GM12878 (cell line): ENCODE data around the gene MRGPRF. TPM values are rescaled to one million over a fixed set of nuclear protein-coding genes. Genes with fewer than 3 reads are reported as not detected.

Source experiments
- ATAC-seq: fragments of 200-7000 bp; cut with Tn5 transposase; 3 replicates; pipeline ENCODE4 v1.9.1; 2020; ENCODE audit warnings: mild to moderate bottlenecking, moderate library complexity
- BruUV-seq: library from RNA; stranded (reverse); fragments of 400-500 nt; replicated peaks from 2 replicates; lab custom pipeline; 2021; lab: Mats Ljungman, UMichigan
- CTCF ChIA-PET: fragments of 300-600 bp; sonication (Branson Sonifier 250); formaldehyde crosslinking; extraction: SDS; loops from one replicate; lab custom pipeline; 2021; ENCODE audit warnings: inconsistent platforms; lab: Yijun Ruan, JAX
- POLR2A ChIA-PET: fragments of 350-600 bp; formaldehyde crosslinking; extraction: SDS; loops from one replicate; lab custom pipeline; 2021; ENCODE audit warnings: inconsistent platforms; lab: Charles Lee
- RAD21 ChIA-PET: fragments of 300-600 bp; sonication (Branson Sonifier 250); formaldehyde crosslinking; loops from one replicate; lab custom pipeline; 2023; ENCODE audit warnings: antibody characterized with exemption; ENCODE audit not compliant: unreplicated experiment; lab: Charles Lee
- SMC1A ChIA-PET: fragments of 300-600 bp; sonication (Branson Sonifier 250); formaldehyde crosslinking; loops from one replicate; lab custom pipeline; 2023; ENCODE audit not compliant: unreplicated experiment, uncharacterized antibody; lab: Charles Lee
- DNase-seq: peaks from one replicate; pipeline ENCODE4 v3.0.0-alpha.2; 2011; ENCODE audit warnings: low read depth, low spot score
- FAIRE-seq: peaks from 3 replicates; lab custom pipeline; 2011; peaks lifted over from hg19 to GRCh38; lab: Jason Lieb, UNC
- H2AFZ ChIP-seq: 2 replicates; pipeline ENCODE4 v1.6.0; 2011; ENCODE audit warnings: low read depth, low read length, control low read depth; ENCODE audit not compliant: control insufficient read depth
- H3K27ac ChIP-seq: 2 replicates; pipeline ENCODE4 v1.5.1; 2011; ENCODE audit warnings: control low read depth; ENCODE audit not compliant: control insufficient read depth, insufficient read depth
- H3K27me3 ChIP-seq, 2 experiments: replicated peaks in 1 of 2; 2 replicates each; pipeline versions ENCODE4 v1.6.0 to v1.6.1; 2011; ENCODE audit warnings: low read length in 1 of 2; ENCODE audit not compliant: control insufficient read depth in 2 of 2, insufficient read depth in 2 of 2
- H3K36me3 ChIP-seq, 2 experiments: 2 replicates each; pipeline ENCODE4 v1.5.1; 2011; ENCODE audit warnings: low read length in 1 of 2; ENCODE audit not compliant: control insufficient read depth in 2 of 2, insufficient read depth in 2 of 2
- H3K4me1 ChIP-seq: 2 replicates; pipeline ENCODE4 v1.6.1; 2011; ENCODE audit warnings: mild to moderate bottlenecking, low read length, moderate library complexity, mixed read lengths; ENCODE audit not compliant: control insufficient read depth, insufficient read depth
- H3K4me2 ChIP-seq: 2 replicates; pipeline ENCODE4 v1.6.0; 2011; ENCODE audit warnings: control low read depth; ENCODE audit not compliant: control insufficient read depth, insufficient read depth
- H3K4me3 ChIP-seq: fragments of 200-600 bp; sonication (generic); 2 replicates; pipeline ENCODE4 v1.5.1; 2016
- H3K79me2 ChIP-seq: 2 replicates; pipeline ENCODE4 v1.6.0; 2011; ENCODE audit warnings: low read length; ENCODE audit not compliant: control insufficient read depth, insufficient read depth
- H3K9ac ChIP-seq: 2 replicates; pipeline ENCODE4 v1.8.0; 2011; ENCODE audit warnings: low read length, control low read depth, mixed read lengths; ENCODE audit not compliant: control insufficient read depth, insufficient read depth
- H3K9me3 ChIP-seq: replicated peaks from 3 replicates; pipeline ENCODE4 v1.5.1; 2011; ENCODE audit warnings: mild to moderate bottlenecking, low read length; ENCODE audit not compliant: control insufficient read depth, insufficient read depth
- H4K20me1 ChIP-seq: 2 replicates; pipeline ENCODE4 v1.6.0; 2011; ENCODE audit not compliant: control insufficient read depth, insufficient read depth
- CEBPB ChIP-seq, 2 experiments: fragments of 150-350 bp in 1 of 2; IDR thresholded peaks; 2 replicates each; pipeline ENCODE4 v1.6.1; 2012 to 2014; ENCODE audit warnings: low read depth in 2 of 2, low read length in 2 of 2, borderline replicate concordance in 1 of 2, inconsistent platforms in 1 of 2
- FOXK2 ChIP-seq: fragments of 450-650 bp; IDR thresholded peaks from 2 replicates; pipeline ENCODE4 v1.6.1; 2017; ENCODE audit warnings: mild to moderate bottlenecking, moderate library complexity
- IKZF2 ChIP-seq, 2 experiments: fragments of 450-650 bp; IDR thresholded peaks; 2 replicates each; pipeline ENCODE4 v1.6.1; 2017; ENCODE audit warnings: mild to moderate bottlenecking in 2 of 2, moderate library complexity in 2 of 2
- KAT2A ChIP-seq: conservative IDR thresholded peaks from 2 replicates; pipeline ENCODE4 v1.6.1; 2011; ENCODE audit warnings: low read depth, low read length; ENCODE audit not compliant: control insufficient read depth
- PML ChIP-seq: IDR thresholded peaks from 2 replicates; pipeline ENCODE4 v1.6.1; 2012; ENCODE audit warnings: low read length, inconsistent platforms
- POLR2AphosphoS2 ChIP-seq: IDR thresholded peaks from 2 replicates; pipeline ENCODE4 v1.6.1; 2011; ENCODE audit warnings: low read depth, mild to moderate bottlenecking, low read length, improper control_type of control experiment, moderate library complexity
- RAD51 ChIP-seq: fragments of 450-650 bp; IDR thresholded peaks from 2 replicates; pipeline ENCODE4 v1.6.1; 2016; ENCODE audit warnings: moderate library complexity, mild to moderate bottlenecking, inconsistent platforms
- RBBP5 ChIP-seq: fragments of 200-600 bp; sonication (generic); conservative IDR thresholded peaks from 2 replicates; pipeline ENCODE4 v1.6.1; 2016
- RUNX3 ChIP-seq: IDR thresholded peaks from 2 replicates; pipeline ENCODE4 v1.6.1; 2012; ENCODE audit warnings: low read length, inconsistent platforms
- SP1 ChIP-seq: IDR thresholded peaks from one replicate; pipeline ENCODE4 v1.6.1; 2011; ENCODE audit warnings: low read depth, low read length
- SREBF1 ChIP-seq: IDR thresholded peaks from 2 replicates; pipeline ENCODE4 v1.6.1; 2012; ENCODE audit warnings: mild to moderate bottlenecking, low read length
- TARDBP ChIP-seq: IDR thresholded peaks from 2 replicates; pipeline ENCODE4 v1.6.1; 2016; ENCODE audit warnings: borderline replicate concordance
- ZNF217 ChIP-seq: fragments of 450-650 bp; IDR thresholded peaks from 2 replicates; pipeline ENCODE4 v1.6.1; 2017; ENCODE audit warnings: antibody characterized with exemption, mild to moderate bottlenecking
- ZNF384 ChIP-seq: IDR thresholded peaks from 2 replicates; pipeline ENCODE4 v1.6.1; 2012; ENCODE audit warnings: low read depth, mild to moderate bottlenecking, low read length, improper control_type of control experiment, borderline replicate concordance
- WGBS: methylation state at CpG from one replicate; pipeline ENCODE4 v1.1.6; 2016; ENCODE audit warnings: low lambda C conversion rate; ENCODE audit not compliant: insufficient replicate concordance, insufficient coverage; ENCODE audit errors: missing lambda C conversion rate; 5-methylcytosine and 5-hydroxymethylcytosine counted together
- in situ Hi-C: fragments of 300-500 bp; cut with MboI; formaldehyde crosslinking; loops from 9 replicates; pipeline ENCODE4 v1.14.3; 2018; ENCODE audit warnings: mixed read lengths
- intact Hi-C: fragments of 100-400 bp; cut with micrococcal nuclease; formaldehyde crosslinking; loops from one replicate; pipeline ENCODE4 v1.14.2; 2022; ENCODE audit not compliant: unreplicated experiment
- polyA plus RNA-seq, 11 experiments: library from polyadenylated mRNA; depleted of rRNA in 4 of 11; unstranded in 6 of 11; stranded (reverse) in 5 of 11; fragments of >200 nt; fragmentation: Nextera tagmentation in 4 of 11; fragmentation: Illumina TruSeq in 1 of 11; extraction: Ambion mirVana in 4 of 11; extraction: Trizol in 1 of 11; gene quantifications; 1 replicate in 1 of 11; 2 replicates in 10 of 11; pipeline versions ENCODE4 v1.2.1 to v1.2.3, GENCODE V29; 2011 to 2016; ENCODE audit warnings: inconsistent platforms in 2 of 11, missing spikeins in 2 of 11, low read depth in 1 of 11
- total RNA-seq, 4 experiments: library from RNA; depleted of rRNA in 3 of 4; stranded (reverse); fragments of >200 nt in 3 of 4; fragmentation: Illumina TruSeq in 1 of 4; extraction: Trizol in 1 of 4; gene quantifications; 2 replicates each; pipeline versions ENCODE4 v1.2.1 to v1.2.3, GENCODE V29; 2013 to 2021
- TF ChIP-seq, protein P1 (sequence below): IDR thresholded peaks from 2 replicates; pipeline ENCODE4 v1.6.1; 2011; ENCODE audit warnings: borderline replicate concordance, low read depth, mild to moderate bottlenecking, moderate library complexity, mixed read lengths, low read length; ENCODE audit not compliant: insufficient read depth; ENCODE audit errors: extremely low read length
- TF ChIP-seq, protein P2 (sequence below): IDR thresholded peaks from 2 replicates; pipeline ENCODE4 v1.6.1; 2011; ENCODE audit warnings: low read depth, low read length, improper control_type of control experiment, borderline replicate concordance
- TF ChIP-seq, protein P3 (sequence below): fragments of 450-650 bp; IDR thresholded peaks from 2 replicates; pipeline ENCODE4 v1.6.1; 2016; ENCODE audit warnings: mild to moderate bottlenecking, moderate library complexity, borderline replicate concordance

MRGPRF gene
- total and polyA plus RNA-seq, 10 of the 15 experiments (the other 5 are each of a cell fraction or from before 2014, with no cell fraction given), result not detected

GRCh38 chr11:69053169-69053477 lies 40.1 kb upstream of the MRGPRF start:
- POLR2A ChIA-PET, result interaction anchor here (0.7 to 1.3 kb wide), 2 partner anchors 9 to 211 kb away, joined by 3 to 5 read pairs; partner anchors contain the start of gene CPT1A
- RAD21 ChIA-PET, result interaction anchor here (0.6 to 0.8 kb wide), 2 partner anchors 9 to 623 kb away, joined by 3 to 4 read pairs; no protein-coding TSS in a partner anchor

More at GRCh38 chr11:69053169-69053477, 40.1 kb upstream of the MRGPRF start:
- ATAC-seq (no peak), DNase-seq (no peak), FAIRE-seq (no peak)
- H4K20me1 ChIP-seq, result no peaks in the 10 kb centered on the region; the same call in 1 of the 2 replicates
- H3K36me3 ChIP-seq, result peaks cover 5 to 12% of the 10 kb centered on the region in 2 experiments
- intact Hi-C loops, result loop anchor here (5.0 to 10.0 kb wide), 2 partner anchors 151 to 208 kb away; partner anchors contain the start of genes CPT1A, IGHMBP2 and MRPL21
- no TSS peak for BruUV-seq
- WGBS, result 80% methylated on average over 9 of the region's 9 CpGs
- no peak overlapping the region for H2AFZ ChIP-seq
- in situ Hi-C loops, result no loop called here
- no peaks in the 10 kb centered on the region for H3K27me3 ChIP-seq
- H3K4me2 ChIP-seq, result peak overlapping the region; percentile 91
- H3K4me1 ChIP-seq, result peaks cover 52% of the 10 kb centered on the region
- ChIA-PET CTCF (no interaction called here), SMC1A (no interaction called here)
- peaks cover 60% of the 10 kb centered on the region for H3K79me2 ChIP-seq
- peak overlapping the region; percentile 68 for H3K27ac ChIP-seq
- H3K9me3 ChIP-seq, result no peaks in the 10 kb centered on the region
- no peak overlapping the region for H3K4me3 ChIP-seq
- no peak for TF ChIP-seq RBBP5
- TF ChIP-seq ZNF384, result no peak
- no peak for TF ChIP-seq KAT2A
- TF ChIP-seq CEBPB (IDR thresholded peaks at IDR 0.05; ENCODE audit: borderline replicate concordance in 1 of 2, low read depth in 2 of 2, low read length in 2 of 2), result no peak
- no peak for TF ChIP-seq IKZF2 (IDR thresholded peaks at IDR 0.05)
- no peak for TF ChIP-seq RUNX3
- TF ChIP-seq RAD51, result no peak
- no peak for TF ChIP-seq SP1
- no peak for TF ChIP-seq ZNF217
- no peak for TF ChIP-seq FOXK2
- TF ChIP-seq, protein P1, sequence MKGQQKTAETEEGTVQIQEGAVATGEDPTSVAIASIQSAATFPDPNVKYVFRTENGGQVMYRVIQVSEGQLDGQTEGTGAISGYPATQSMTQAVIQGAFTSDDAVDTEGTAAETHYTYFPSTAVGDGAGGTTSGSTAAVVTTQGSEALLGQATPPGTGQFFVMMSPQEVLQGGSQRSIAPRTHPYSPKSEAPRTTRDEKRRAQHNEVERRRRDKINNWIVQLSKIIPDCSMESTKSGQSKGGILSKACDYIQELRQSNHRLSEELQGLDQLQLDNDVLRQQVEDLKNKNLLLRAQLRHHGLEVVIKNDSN, result no peak
- no peak for TF ChIP-seq TARDBP
- TF ChIP-seq, protein P2, sequence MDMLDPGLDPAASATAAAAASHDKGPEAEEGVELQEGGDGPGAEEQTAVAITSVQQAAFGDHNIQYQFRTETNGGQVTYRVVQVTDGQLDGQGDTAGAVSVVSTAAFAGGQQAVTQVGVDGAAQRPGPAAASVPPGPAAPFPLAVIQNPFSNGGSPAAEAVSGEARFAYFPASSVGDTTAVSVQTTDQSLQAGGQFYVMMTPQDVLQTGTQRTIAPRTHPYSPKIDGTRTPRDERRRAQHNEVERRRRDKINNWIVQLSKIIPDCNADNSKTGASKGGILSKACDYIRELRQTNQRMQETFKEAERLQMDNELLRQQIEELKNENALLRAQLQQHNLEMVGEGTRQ, result no peak
- TF ChIP-seq POLR2AphosphoS2, result no peak
- no peak for TF ChIP-seq PML
- TF ChIP-seq SREBF1, result no peak
- TF ChIP-seq, protein P3, sequence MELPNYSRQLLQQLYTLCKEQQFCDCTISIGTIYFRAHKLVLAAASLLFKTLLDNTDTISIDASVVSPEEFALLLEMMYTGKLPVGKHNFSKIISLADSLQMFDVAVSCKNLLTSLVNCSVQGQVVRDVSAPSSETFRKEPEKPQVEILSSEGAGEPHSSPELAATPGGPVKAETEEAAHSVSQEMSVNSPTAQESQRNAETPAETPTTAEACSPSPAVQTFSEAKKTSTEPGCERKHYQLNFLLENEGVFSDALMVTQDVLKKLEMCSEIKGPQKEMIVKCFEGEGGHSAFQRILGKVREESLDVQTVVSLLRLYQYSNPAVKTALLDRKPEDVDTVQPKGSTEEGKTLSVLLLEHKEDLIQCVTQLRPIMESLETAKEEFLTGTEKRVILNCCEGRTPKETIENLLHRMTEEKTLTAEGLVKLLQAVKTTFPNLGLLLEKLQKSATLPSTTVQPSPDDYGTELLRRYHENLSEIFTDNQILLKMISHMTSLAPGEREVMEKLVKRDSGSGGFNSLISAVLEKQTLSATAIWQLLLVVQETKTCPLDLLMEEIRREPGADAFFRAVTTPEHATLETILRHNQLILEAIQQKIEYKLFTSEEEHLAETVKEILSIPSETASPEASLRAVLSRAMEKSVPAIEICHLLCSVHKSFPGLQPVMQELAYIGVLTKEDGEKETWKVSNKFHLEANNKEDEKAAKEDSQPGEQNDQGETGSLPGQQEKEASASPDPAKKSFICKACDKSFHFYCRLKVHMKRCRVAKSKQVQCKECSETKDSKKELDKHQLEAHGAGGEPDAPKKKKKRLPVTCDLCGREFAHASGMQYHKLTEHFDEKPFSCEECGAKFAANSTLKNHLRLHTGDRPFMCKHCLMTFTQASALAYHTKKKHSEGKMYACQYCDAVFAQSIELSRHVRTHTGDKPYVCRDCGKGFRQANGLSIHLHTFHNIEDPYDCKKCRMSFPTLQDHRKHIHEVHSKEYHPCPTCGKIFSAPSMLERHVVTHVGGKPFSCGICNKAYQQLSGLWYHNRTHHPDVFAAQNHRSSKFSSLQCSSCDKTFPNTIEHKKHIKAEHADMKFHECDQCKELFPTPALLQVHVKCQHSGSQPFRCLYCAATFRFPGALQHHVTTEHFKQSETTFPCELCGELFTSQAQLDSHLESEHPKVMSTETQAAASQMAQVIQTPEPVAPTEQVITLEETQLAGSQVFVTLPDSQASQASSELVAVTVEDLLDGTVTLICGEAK, result no peak
- H3K9ac ChIP-seq, result peak overlapping the region; percentile 65; the same call in 1 of the 2 replicates
